Psoas muscle (tissue), 8 donors: ENCODE results near the gene GPX4. TPM values are rescaled to one million over a fixed set of nuclear protein-coding genes. Genes with fewer than 3 reads are reported as not detected.

Source experiments
- ATAC-seq, 4 donors: fragments of 200-7000 bp; cut with Tn5 transposase; one replicate each; pipeline ENCODE4 v1.9.1; 2020; ENCODE audit warnings: moderate library complexity in 3 of 4, mild to moderate bottlenecking in 2 of 4
- DNase-seq, 2 donors: peaks; one replicate each; pipeline ENCODE4 v3.0.0-alpha.2; 2020
- H3K27ac ChIP-seq: fragments of 200-600 bp; one replicate; pipeline ENCODE4 v1.8.0; 2022
- H3K27me3 ChIP-seq, 3 donors: fragments of 200-600 bp in 1 of 3; one replicate each; pipeline versions ENCODE4 v1.6.1 to v1.8.0; 2013 to 2022; ENCODE audit warnings: low read length in 2 of 3, mild to moderate bottlenecking in 2 of 3, moderate library complexity in 1 of 3; ENCODE audit not compliant: insufficient read depth in 3 of 3
- H3K36me3 ChIP-seq, 2 donors: fragments of 200-600 bp in 1 of 2; one replicate each; pipeline versions ENCODE4 v1.6.1 to v1.8.0; 2013 to 2022; ENCODE audit warnings: low read depth in 1 of 2, mild to moderate bottlenecking in 1 of 2, moderate library complexity in 1 of 2; ENCODE audit not compliant: insufficient read depth in 1 of 2
- H3K4me1 ChIP-seq: fragments of 200-600 bp; one replicate; pipeline ENCODE4 v1.8.0; 2022
- H3K4me3 ChIP-seq: fragments of 200-600 bp; one replicate; pipeline ENCODE4 v1.8.0; 2022; ENCODE audit warnings: mild to moderate bottlenecking
- H3K9me3 ChIP-seq: fragments of 200-600 bp; one replicate; pipeline ENCODE4 v1.8.0; 2022
- CTCF ChIP-seq: fragments of 200-600 bp; IDR thresholded peaks from one replicate; pipeline ENCODE4 v1.8.0; 2022; ENCODE audit warnings: antibody characterized with exemption
- WGBS, 3 donors: extraction: QIAGEN DNeasy Blood & Tissue Kit; methylation state at CpG; one replicate each; pipeline versions ENCODE4 v1.1.6 to v1.1.7; 2013; 5-methylcytosine and 5-hydroxymethylcytosine counted together
- intact Hi-C, 2 donors: fragments of 100-400 bp; cut with DNase I; formaldehyde crosslinking; loops; one replicate each; pipeline versions ENCODE4 v1.11.0 to v1.14.2; 2022
- polyA plus RNA-seq, 3 donors: library from polyadenylated mRNA; stranded (reverse); fragments of 200-250 nt; gene quantifications; one replicate each; pipeline ENCODE4 v1.2.3, GENCODE V29; 2013
- total RNA-seq, 4 donors: library from RNA; stranded (reverse); fragmentation: NEBNext Ultra II Directional in 2 of 4; extraction: Animal tissue kit (Norgen Biotek cat#: 25700) in 2 of 4; gene quantifications; one replicate each; pipeline versions ENCODE4 v1.2.1 to v1.2.4, GENCODE V29; 2021 to 2023
- donor health status: healthy with polysubstance abuse.
- donor health status: DM: no; HTN: no; CAD: no; lungs with moderate emphysema.
- donor health status: Bipolar disorder and iron deficiency.
- donor health status: healthy.
- donor health status: DM: yes; HTN: yes; CAD: no.
- donor health status: DM: no; HTN: no; CAD: no.
- donor health status: DM: no; HTN: no; CAD: no.
- donor health status: DM: yes; HTN: yes; CAD: no.

Gene GPX4
- total and polyA plus RNA-seq, 7 donors = 279 to 762 (median 490) TPM

GRCh38 chr19:1123381-1123780, 19.6 kb downstream of the GPX4 start:
- no peak for ATAC-seq
- WGBS, 3 donors = 94 to 97% (median 94%) methylated on average over 17 to 20 of the region's 20 CpGs
- TF ChIP-seq CTCF = no peak

DNA sequence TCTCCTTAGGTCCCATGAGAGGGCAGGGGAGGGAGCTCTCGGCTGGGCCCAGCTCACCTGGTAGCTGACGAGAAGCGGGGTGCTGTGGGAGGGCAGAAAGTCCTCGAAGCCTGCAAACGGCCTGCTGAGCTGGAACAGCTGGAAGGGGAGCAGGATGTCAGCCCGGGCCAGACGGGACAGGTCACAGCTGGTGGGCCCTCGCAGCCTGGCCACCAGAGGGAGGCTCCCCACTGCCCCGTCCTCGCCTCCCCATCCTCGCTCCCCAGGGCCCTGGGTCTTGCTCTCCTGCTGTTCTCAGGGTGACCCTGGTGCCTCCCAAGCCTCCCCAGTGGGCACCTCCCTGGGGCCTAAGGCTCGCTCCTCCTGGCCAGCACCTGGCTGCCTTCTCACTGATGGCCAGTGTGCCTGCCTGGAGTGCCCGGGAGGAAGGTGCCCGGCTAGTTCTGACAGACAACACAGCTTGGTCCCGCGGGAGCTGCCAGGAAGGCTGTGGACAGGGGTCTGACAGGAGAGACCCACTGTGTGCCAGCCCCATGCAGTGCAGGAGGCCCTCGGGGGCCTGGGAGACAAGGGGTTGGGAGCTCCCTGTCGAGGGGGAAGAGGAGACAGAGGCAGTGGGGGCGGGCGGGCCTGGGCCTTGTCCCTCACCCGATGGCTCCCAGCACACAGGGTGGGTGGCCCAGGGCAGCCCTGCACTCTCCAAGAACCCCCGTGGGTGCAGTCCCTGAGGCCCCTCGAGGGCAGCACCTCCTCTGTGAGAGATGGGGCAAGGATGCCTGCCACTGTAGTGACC, 20.3 kb downstream of the GPX4 start:
- ATAC-seq (no peak), DNase-seq (no peak)
- H3K27ac ChIP-seq = no peak overlapping the region
- no peaks in the 10 kb centered on the region for H3K27me3 ChIP-seq
- TF ChIP-seq CTCF = no peak
- H3K4me3 ChIP-seq = no peak overlapping the region
- H3K36me3 ChIP-seq = peaks cover 2 to 90% of the 10 kb centered on the region in 2 donors
- H3K4me1 ChIP-seq = peaks cover 14% of the 10 kb centered on the region
- H3K9me3 ChIP-seq = no peaks in the 10 kb centered on the region
- intact Hi-C loops = no loop called here
- WGBS, 3 donors = 86 to 90% (median 90%) methylated on average over 19 to 23 of the region's 23 CpGs

More at GRCh38 chr19:1123381-1123780, 19.6 kb downstream of the GPX4 start:
- H3K4me1 ChIP-seq = peaks cover 14% of the 10 kb centered on the region
- no peak overlapping the region for H3K27ac ChIP-seq
- intact Hi-C loops = no loop called here
- no peaks in the 10 kb centered on the region for H3K9me3 ChIP-seq
- no peak overlapping the region for H3K4me3 ChIP-seq
- peaks cover 2 to 97% of the 10 kb centered on the region in 2 donors for H3K36me3 ChIP-seq
- peak in 1 of 2 donors; percentile 50 for DNase-seq
- H3K27me3 ChIP-seq = no peaks in the 10 kb centered on the region

GRCh38 chr19:1125601-1126467, 22.0 kb downstream of the GPX4 start:
- TF ChIP-seq CTCF = no peak
- H3K27ac ChIP-seq = peak overlapping the region; percentile 79
- H3K27me3 ChIP-seq = no peaks in the 10 kb centered on the region
- peaks cover 19% of the 10 kb centered on the region for H3K4me1 ChIP-seq
- peaks cover 2 to 73% of the 10 kb centered on the region in 2 donors for H3K36me3 ChIP-seq
- intact Hi-C loops = loop anchor here in 1 of 2 donors (5.0 kb wide), 1 partner anchor 56 kb away; no protein-coding TSS in a partner anchor
- peak in 1 of 2 donors; percentile 60 for DNase-seq
- H3K9me3 ChIP-seq = no peaks in the 10 kb centered on the region
- no peak overlapping the region for H3K4me3 ChIP-seq
- ATAC-seq = peak; percentile 53 to 77 (median 62)
- 77 to 85% (median 82%) methylated on average over 33 of the region's 33 CpGs for WGBS, 3 donors

GRCh38 chr19:1126984-1127760, 23.4 kb downstream of the GPX4 start:
- no peak overlapping the region for H3K4me3 ChIP-seq
- WGBS, 3 donors = 92 to 94% (median 93%) methylated on average over 32 to 33 of the region's 33 CpGs
- no peaks in the 10 kb centered on the region for H3K9me3 ChIP-seq
- intact Hi-C loops = loop anchor here in 1 of 2 donors (5.0 kb wide), 1 partner anchor 55 kb away; no protein-coding TSS in a partner anchor
- no peak for TF ChIP-seq CTCF
- no peaks in the 10 kb centered on the region for H3K27me3 ChIP-seq
- DNase-seq (no peak), ATAC-seq (no peak)
- peaks cover 25% of the 10 kb centered on the region for H3K4me1 ChIP-seq
- H3K36me3 ChIP-seq = peaks cover 2 to 59% of the 10 kb centered on the region in 2 donors
- peak overlapping the region; percentile 79 for H3K27ac ChIP-seq
